Activated CD4-positive, alpha-beta memory T cell treated with anti-CD3 and anti-CD28 coated beads, Interleukin-2, amount 10 ng/mL, durations not matched to agents 7 days and 5 days (primary cell): ENCODE results near the gene NT5E. TPM values are rescaled to one million over a fixed set of nuclear protein-coding genes. Genes with fewer than 3 reads are reported as not detected.

ENCODE experiments used
- CTCF ChIA-PET: fragments of 350-600 bp; sonication (Branson Sonifier 250); formaldehyde crosslinking; loops from one replicate; lab custom pipeline; 2021; ENCODE audit warnings: antibody characterized with exemption, inconsistent platforms; lab: Charles Lee
- POLR2A ChIA-PET: fragments of 350-600 bp; sonication (Branson Sonifier 250); formaldehyde crosslinking; loops from one replicate; lab custom pipeline; 2021; ENCODE audit warnings: antibody characterized with exemption; lab: Charles Lee
- DNase-seq: peaks from one replicate; pipeline ENCODE4 v3.0.0-alpha.2; 2020
- H3K27ac Mint-ChIP-seq: one replicate; pipeline ENCODE4 v1.8.0; 2021; ENCODE audit warnings: mild to moderate bottlenecking, mixed read lengths
- H3K27me3 Mint-ChIP-seq: one replicate; pipeline ENCODE4 v1.8.0; 2021; ENCODE audit warnings: mixed read lengths
- H3K36me3 Mint-ChIP-seq: one replicate; pipeline ENCODE4 v1.8.0; 2021; ENCODE audit warnings: low read depth, mixed read lengths
- H3K4me1 Mint-ChIP-seq: one replicate; pipeline ENCODE4 v1.8.0; 2021; ENCODE audit warnings: mixed read lengths
- H3K4me3 Mint-ChIP-seq: one replicate; pipeline ENCODE4 v1.8.0; 2021; ENCODE audit warnings: mild to moderate bottlenecking, mixed read lengths
- H3K9me3 Mint-ChIP-seq: one replicate; pipeline ENCODE4 v1.8.0; 2021; ENCODE audit warnings: mixed read lengths
- total RNA-seq, 2 experiments: library from RNA; stranded (reverse); gene quantifications; one replicate each; pipeline ENCODE4 v1.2.3, GENCODE V29; 2021

The NT5E gene
- total RNA-seq, 2 experiments from 2014 or later: 2.4 to 3.4 TPM

- ChIA-PET CTCF (interaction anchor here (0.6 to 2.4 kb wide), 16 partner anchors 12 to 185 kb away, joined by 3 to 17 read pairs (median 4); no protein-coding TSS in a partner anchor), POLR2A (no interaction called here)
- H3K4me3 Mint-ChIP-seq: no peak overlapping the region
- H3K36me3 Mint-ChIP-seq: peaks cover 13% of the 10 kb centered on the region
- DNase-seq: no peak
- no peaks in the 10 kb centered on the region for H3K9me3 Mint-ChIP-seq
- H3K27ac Mint-ChIP-seq: no peak overlapping the region
- no peaks in the 10 kb centered on the region for H3K27me3 Mint-ChIP-seq
- H3K4me1 Mint-ChIP-seq: no peaks in the 10 kb centered on the region
These were observed 87.2 kb downstream of the NT5E start for GRCh38 chr6:85537055-85537494.

GRCh38 chr6:85544776-85545175 lies 94.9 kb downstream of the NT5E start:
- H3K36me3 Mint-ChIP-seq: peaks cover 18% of the 10 kb centered on the region
- H3K27me3 Mint-ChIP-seq: no peaks in the 10 kb centered on the region
- H3K9me3 Mint-ChIP-seq: no peaks in the 10 kb centered on the region
- H3K27ac Mint-ChIP-seq: no peak overlapping the region
- no peaks in the 10 kb centered on the region for H3K4me1 Mint-ChIP-seq
- no peak for DNase-seq
- ChIA-PET CTCF (no interaction called here), POLR2A (no interaction called here)
- no peak overlapping the region for H3K4me3 Mint-ChIP-seq

Other genes with a start within 250 kb of the NT5E start
- 10 to 100 TPM; 48.2 to 50.9 TPM for gene SNX14, start 143.8 kb downstream of the NT5E start, total RNA-seq
- 100 to 1,000 TPM in 1 of 2 experiments, 10 to 100 TPM in 1; 100.0 to 101 TPM for gene SYNCRIP, start 192.8 kb downstream of the NT5E start, total RNA-seq